HG02678 (cell line): ENCODE results near the gene ALDH16A1.
A peak's percentile ranks its signal among the peaks of the same experiment; 100 is the strongest.

Experiments
- ATAC-seq: cut with Tn5 transposase; IDR thresholded peaks from one replicate; pipeline ENCODE4 v1.9.1; 2021; ENCODE audit warnings: mild to moderate bottlenecking, moderate library complexity; ENCODE audit not compliant: unreplicated experiment

ALDH16A1 gene

DNA sequence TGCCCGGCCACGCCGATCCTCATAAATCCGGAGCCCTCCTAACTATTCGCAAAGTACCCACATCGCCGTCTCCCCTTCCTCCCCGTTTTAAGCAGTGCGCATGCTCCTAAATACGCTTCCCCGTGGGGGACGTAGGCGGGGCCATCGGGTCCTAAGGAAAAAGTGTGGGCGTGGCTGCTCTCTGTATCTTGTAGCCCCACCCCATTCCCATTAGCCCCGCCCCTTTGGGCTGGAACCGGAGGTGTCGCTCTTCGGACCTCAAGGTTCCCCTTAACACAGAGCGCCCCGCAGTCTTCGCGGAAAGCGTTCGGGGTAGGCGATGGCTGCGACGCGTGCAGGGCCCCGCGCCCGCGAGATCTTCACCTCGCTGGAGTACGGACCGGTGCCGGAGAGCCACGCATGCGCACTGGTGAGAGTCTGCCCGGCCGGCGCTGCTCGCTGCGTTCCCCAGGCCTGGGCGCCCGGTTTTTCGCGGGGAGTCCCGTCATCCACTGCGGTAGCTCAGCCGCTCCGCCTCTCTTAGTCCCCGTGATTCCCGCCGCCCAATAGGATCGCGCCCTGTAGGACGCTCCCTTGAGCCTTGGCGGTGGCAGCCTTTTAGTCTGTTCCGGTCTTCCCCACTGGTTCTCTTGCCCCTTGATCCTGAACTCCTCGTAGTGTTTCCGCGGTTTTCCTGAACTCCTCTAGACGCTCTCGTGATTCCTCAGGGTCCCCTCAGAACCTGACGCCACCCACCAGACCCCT lies at the start of gene ALDH16A1:
Gene ALDH16A1 (plus strand): TSS at position 213 of the 744 bp plus-strand sequence. CDS start 107 bp downstream, at position 320.
- peak; percentile 80 for ATAC-seq

DNA sequence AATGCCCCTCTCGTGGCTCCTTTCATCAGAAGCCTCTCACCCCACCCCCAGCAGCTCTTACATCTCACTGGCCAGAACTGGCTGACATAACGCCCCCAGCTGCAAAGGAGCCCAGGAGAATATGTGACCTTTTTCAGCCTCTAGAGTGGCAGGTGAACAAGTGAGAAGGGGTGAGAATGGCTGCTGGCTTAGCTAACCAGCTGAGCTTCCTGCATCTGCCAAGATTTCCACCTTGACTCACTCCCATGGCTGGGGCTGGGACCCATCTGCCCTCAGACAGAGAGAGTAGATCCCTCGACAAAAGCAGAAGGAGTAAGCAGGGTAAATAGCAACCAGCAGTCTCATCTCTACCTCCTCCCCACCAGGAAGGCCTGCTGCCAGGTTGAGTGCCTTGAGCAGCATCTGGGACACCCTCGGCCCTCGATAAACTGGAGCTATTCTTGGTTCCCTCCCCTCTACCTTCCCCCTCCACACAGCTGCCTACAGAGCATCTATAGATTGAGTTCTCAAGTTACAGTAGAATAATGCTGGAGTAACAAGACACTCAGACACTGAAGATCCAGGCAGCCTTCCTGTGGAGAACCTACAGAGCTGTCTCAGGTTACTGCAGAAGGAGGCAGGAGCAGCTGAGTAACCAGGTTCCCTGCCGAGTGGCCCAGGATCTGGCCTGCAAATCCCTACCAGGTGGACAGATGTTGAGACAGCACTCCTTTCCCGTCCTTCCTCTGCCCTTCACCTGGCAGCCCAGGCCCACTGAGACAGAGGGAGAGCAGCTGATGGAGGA lies 49.4 kb upstream of the ALDH16A1 start:
- no peak for ATAC-seq

GRCh38 chr19:49407079-49407478 lies 45.9 kb upstream of the ALDH16A1 start:
- ATAC-seq: no peak

- no peak for ATAC-seq
These were observed 45.5 kb upstream of the ALDH16A1 start for GRCh38 chr19:49407482-49408015.

- no peak for ATAC-seq
These were observed 44.1 kb upstream of the ALDH16A1 start for GRCh38 chr19:49408816-49409440.

DNA sequence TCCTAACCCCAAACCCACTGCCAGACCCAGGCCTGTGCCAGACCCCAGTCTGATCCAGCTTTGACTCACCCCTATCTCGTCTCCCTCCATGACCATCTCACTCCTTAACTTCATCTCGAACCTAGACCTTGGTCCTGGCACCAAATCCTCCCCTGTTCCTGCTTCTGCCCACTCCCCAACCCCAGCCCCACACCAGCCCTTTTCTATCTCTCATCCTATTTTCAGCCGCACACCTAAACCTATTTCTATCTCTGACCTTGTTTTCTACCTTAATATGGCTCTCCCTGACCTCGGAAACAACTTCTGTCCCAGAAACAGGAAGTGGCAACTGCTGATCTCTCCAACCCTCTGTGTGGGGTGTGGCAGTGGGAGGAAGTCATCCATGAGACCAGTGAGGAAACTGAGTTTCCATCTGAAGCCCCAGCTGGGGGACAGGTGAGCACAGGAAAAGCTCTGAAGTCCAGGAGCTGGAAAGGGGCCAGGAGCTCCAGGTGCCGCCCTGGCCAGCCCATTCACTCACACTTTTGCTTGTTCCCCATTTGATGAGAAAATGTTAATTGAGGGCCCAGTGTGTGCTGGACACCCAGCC lies 43.5 kb upstream of the ALDH16A1 start:
- ATAC-seq: no peak

DNA sequence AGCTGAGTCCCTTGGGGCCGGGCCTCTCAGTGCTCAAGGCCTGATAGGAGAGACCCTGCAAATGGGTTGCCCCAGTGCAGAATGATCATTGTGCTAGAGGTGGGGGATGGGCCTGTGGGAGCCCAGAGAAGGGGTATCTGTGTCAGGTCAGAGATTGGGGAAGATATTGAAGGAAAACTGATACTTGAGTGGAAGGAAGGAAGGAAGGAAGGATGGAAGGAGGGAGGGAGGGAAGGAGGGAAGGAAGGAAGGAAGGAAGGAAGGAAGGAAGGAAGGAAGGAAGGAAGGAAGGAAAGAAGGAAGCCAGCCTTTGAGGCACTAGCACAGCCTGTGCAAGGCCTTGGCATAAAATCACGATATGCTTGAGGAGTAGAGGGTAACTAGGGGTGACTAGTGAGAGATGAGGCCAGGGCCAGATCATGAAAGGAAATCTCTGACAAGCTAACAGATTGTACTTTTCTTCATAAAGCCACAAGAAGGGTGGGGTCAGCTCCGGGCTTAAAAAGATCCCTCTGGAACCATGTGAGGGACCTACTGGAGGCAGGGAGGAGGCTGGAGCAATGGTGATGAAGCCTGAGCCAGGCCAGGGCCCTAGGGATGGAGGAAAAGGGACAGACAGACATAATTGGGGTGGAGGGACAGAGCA lies 41.2 kb upstream of the ALDH16A1 start:
- no peak for ATAC-seq

DNA sequence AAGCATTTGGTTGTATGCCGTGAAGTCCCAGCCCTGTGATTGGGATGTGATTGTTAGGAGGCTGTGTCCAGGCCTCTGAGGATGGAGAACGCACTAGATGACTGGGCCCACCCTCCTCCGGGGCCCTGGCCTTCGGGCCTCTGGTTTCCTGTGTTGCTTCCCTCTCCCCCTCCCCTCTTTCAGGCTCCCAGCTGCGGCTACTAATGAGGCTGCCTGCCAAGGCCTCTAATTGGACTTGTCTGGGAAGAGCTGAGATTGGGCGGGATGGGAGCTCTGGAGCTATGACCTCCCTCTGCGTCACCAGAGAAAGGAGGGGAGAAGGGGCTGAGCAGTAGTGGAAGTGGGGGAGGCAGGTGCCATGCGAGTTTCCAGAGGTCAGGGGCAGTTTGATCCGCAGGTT lies 39.7 kb upstream of the ALDH16A1 start:
- ATAC-seq: no peak

- ATAC-seq: no peak
These were observed 38.8 kb upstream of the ALDH16A1 start for GRCh38 chr19:49414256-49414655.

DNA sequence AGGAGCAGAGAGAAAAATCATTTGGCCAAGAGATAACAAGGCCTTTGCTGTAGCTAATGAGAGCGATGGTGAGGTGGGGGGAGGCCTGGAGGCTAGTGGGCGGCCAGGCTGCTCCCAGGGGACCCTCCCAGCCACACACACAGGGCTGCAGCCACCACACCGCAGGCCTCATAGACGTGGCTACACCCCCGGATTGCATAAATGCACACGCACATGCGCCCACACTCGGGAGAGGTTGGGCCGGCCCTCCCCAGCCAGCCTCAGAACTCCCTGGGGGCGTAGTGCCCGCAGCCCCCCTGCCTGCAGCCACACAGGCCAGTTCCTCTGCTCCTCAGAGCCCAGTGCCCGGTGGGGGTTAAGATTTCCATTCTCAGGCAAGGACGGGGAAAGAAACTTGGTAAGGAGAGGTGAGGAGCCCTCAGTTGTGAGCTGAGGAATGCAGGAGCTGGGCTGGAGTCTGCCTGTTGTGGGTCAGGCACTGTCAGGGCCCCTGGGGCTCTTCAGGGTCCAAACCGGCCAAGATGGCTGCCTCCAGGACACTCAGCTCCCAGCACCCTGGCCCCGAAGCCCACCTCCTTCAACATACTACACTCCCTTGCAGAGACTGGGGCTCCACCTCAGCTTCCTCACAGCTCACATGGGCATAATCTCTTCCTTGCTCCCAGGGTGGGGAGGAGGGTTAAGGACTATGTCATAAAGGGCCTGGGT lies 37.8 kb upstream of the ALDH16A1 start:
- no peak for ATAC-seq

GRCh38 chr19:49415810-49416200 lies 37.2 kb upstream of the ALDH16A1 start:
- no peak for ATAC-seq

DNA sequence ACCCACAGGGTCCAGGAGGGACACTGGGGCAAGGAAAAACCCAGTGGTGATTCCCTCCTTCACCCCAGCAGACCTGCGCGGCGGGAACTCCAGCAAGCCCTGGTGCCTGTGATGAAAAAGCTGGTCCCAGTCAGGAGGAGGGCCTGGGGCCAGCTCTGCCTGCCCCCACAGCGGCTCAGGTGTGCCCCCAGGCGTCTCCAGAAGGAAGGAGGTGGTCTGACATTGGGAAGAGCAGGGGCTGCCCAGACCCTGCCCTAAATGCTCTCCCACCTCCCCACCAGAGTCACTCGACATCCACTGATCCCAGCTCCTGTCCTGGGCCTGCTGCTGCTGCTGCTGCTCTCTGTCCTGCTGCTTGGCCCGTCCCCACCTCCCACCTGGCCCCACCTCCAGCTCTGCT lies 35.9 kb upstream of the ALDH16A1 start:
- no peak for ATAC-seq

DNA sequence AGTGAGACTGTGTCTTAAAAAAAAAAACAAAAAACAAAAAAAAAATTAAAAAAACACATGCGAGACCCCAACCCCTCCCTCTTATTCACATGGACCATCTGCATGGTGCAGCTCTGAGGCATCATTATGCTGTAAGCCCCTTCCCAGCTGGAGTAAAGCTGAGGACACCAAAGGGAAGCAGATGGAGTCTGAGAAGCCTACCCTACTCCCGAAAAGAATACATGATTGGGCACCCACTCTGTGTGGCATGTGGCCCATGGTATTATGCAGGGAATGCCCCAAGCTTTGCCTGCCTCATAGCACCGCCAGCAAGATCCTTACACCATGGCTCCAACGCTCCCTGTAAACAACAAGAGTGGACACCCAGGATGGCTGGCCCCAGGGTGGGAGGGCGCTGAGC lies 34.5 kb upstream of the ALDH16A1 start:
- ATAC-seq: no peak

- ATAC-seq: no peak
These were observed 33.9 kb upstream of the ALDH16A1 start for GRCh38 chr19:49419173-49419572.

DNA sequence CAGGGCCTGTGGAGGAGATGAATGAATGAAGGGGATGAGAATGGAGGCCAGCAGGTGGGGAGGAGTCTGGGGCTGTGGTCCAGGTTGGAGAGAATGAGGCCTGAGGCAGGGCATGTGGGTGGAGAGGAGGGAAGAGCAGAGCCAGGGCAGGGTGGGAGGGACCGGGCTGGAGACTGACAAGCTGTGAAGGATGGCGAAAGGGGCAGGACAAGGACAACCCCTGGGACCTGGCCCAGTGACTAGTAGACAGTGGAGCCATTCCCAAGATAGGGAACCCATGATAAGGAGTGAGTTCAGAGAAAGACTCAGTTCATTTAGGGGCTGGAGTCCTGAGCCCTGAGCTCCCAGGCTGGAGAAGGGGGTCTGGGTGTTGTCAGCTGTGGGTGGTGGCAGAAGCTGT lies 32.8 kb upstream of the ALDH16A1 start:
- ATAC-seq: no peak

DNA sequence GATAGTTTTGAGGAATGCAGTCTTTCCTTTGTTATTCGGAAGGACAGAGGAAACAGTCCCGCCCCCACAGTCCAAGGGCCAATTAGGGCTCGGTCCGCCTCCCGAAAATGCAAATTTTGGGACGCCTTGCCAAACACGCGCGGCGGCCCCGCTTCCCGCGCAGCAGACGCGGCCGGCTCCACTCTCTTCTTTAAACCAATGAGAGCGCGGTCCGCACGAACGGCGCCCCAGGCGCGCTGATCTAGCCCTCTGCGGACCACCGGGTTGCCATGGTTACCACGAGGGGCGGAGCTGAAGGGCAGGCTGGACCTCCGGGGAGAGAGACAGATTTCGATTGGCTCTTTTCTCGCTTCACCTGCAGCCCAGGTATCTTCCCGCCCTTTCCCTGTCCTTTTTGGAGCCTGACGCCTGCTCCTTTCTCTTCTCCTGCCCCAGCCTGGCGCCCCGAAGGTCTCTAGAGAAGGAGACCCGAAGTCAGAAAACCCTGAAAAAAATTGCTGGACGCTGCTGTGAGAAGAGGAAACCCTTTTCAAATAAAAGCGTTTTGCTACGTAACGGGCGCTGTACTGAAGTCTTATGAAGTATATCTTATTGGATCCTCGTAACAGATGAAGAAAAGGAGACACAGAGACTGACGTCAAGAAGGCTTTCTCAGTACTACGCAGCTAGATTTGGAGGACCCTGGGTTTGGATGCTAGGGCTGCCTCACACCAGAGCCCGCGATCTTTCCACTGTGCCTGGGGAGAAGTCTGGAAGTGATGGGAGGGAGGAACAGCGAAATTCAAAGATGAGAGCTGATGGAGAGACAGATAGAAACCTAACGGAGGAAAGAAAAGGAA lies 31.8 kb upstream of the ALDH16A1 start:
- ATAC-seq: no peak

DNA sequence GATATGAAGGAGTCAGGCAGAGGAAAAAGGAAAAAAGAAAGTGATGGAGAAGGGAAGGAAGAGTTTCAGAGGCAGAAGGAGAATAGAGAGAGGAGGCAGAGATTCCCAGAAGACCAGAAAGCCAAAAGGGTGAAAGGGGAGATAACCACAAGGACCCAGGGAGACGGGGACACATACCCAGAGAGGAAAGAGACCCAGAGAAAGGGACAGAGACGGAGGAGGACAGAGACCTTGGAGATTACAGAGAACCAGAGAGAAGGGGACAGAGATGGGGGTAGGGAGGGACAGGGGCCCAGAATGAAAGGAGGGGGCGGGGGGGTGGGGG lies 31.2 kb upstream of the ALDH16A1 start:
- no peak for ATAC-seq

GRCh38 chr19:49422407-49423070 lies 30.5 kb upstream of the ALDH16A1 start:
- no peak for ATAC-seq
